ENCODE results near the gene PRTG.

- TF ChIP-seq CTCF (IDR thresholded peaks at IDR 0.05) (peak; percentile 46 to 73 (median 52)), POLR2A (IDR thresholded peaks at IDR 0.05) (no peak)
These were observed 31.4 kb upstream of the PRTG start for GRCh38 chr15:55774113-55774970.
